CD14-positive monocyte (primary cell): ENCODE measurements around the gene C1orf226. TPM values are rescaled to one million over a fixed set of nuclear protein-coding genes. Genes with fewer than 3 reads are reported as not detected.

ENCODE experiments used
- DNase-seq, 3 donors: peaks; one replicate each; pipeline ENCODE4 v3.0.0-alpha.2; 2011 to 2022
- H2AFZ ChIP-seq: 2 replicates; pipeline ENCODE4 v1.6.0; 2012; ENCODE audit warnings: mild to moderate bottlenecking, low read depth, low read length, inconsistent platforms; ENCODE audit not compliant: insufficient read depth, poor library complexity, severe bottlenecking
- H3K27ac ChIP-seq, 2 donors: 1 replicate in 1 of 2; 2 replicates in 1 of 2; pipeline ENCODE4 v1.5.1; 2012 to 2013; ENCODE audit warnings: low read length in 2 of 2, control low read depth in 1 of 2, inconsistent platforms in 1 of 2, low read depth in 1 of 2, mild to moderate bottlenecking in 1 of 2
- H3K27me3 ChIP-seq, 2 donors: one replicate each; pipeline versions ENCODE4 v1.6.0 to v1.6.1; 2011 to 2013; ENCODE audit warnings: low read length in 2 of 2; ENCODE audit not compliant: control insufficient read depth in 2 of 2, insufficient read depth in 2 of 2
- H3K36me3 ChIP-seq, 2 donors: replicated peaks in 1 of 2; 1 replicate in 1 of 2; 2 replicates in 1 of 2; pipeline versions ENCODE4 v1.5.1 to v1.6.1; 2012 to 2013; ENCODE audit warnings: low read length in 2 of 2, control low read depth in 1 of 2, inconsistent platforms in 1 of 2, mild to moderate bottlenecking in 1 of 2; ENCODE audit not compliant: insufficient read depth in 2 of 2, control insufficient read depth in 1 of 2
- H3K4me1 ChIP-seq, 2 donors: 1 replicate in 1 of 2; 2 replicates in 1 of 2; pipeline versions ENCODE4 v1.5.1 to v1.6.1; 2012 to 2013; ENCODE audit warnings: low read length in 2 of 2, control low read depth in 1 of 2, inconsistent platforms in 1 of 2, mild to moderate bottlenecking in 1 of 2, moderate library complexity in 1 of 2; ENCODE audit not compliant: insufficient read depth in 2 of 2, control insufficient read depth in 1 of 2
- H3K4me2 ChIP-seq: replicated peaks from 2 replicates; pipeline ENCODE3; 2012; ENCODE audit warnings: low read length, moderate library complexity, mild to moderate bottlenecking; ENCODE audit not compliant: poor library complexity, severe bottlenecking; ENCODE audit errors: extremely low read depth
- H3K4me3 ChIP-seq, 3 experiments: fragments of 200-600 bp in 1 of 3; sonication (generic) in 1 of 3; replicated peaks in 1 of 3; 1 replicate in 2 of 3; 2 replicates in 1 of 3; pipeline ENCODE4 v1.5.1; 2011 to 2013; ENCODE audit warnings: low read length in 3 of 3, mild to moderate bottlenecking in 3 of 3, control low read depth in 2 of 3, low read depth in 2 of 3, inconsistent platforms in 1 of 3, moderate library complexity in 1 of 3
- H3K79me2 ChIP-seq: 2 replicates; pipeline ENCODE4 v1.6.0; 2012; ENCODE audit warnings: mild to moderate bottlenecking, control low read depth, inconsistent platforms, low read length, moderate library complexity; ENCODE audit not compliant: insufficient read depth
- H3K9ac ChIP-seq: 2 replicates; pipeline ENCODE4 v1.6.0; 2017; ENCODE audit warnings: low read length, mild to moderate bottlenecking; ENCODE audit not compliant: insufficient read depth, poor library complexity, severe bottlenecking
- H3K9me3 ChIP-seq, 2 donors: replicated peaks in 1 of 2; 1 replicate in 1 of 2; 2 replicates in 1 of 2; pipeline versions ENCODE4 v1.5.1 to v1.6.1; 2012 to 2013; ENCODE audit warnings: low read length in 2 of 2, control low read depth in 1 of 2; ENCODE audit not compliant: control insufficient read depth in 1 of 2, insufficient read depth in 1 of 2
- H4K20me1 ChIP-seq: 2 replicates; pipeline ENCODE4 v1.6.0; 2012; ENCODE audit warnings: mild to moderate bottlenecking, low read length, control low read depth, moderate library complexity; ENCODE audit not compliant: insufficient read depth
- H3K27ac Mint-ChIP-seq, 7 donors: one replicate each; pipeline ENCODE4 v1.8.0; 2020; ENCODE audit warnings: mild to moderate bottlenecking in 7 of 7, mixed read lengths in 7 of 7, moderate library complexity in 6 of 7, inconsistent platforms in 2 of 7
- H3K27me3 Mint-ChIP-seq, 3 donors: one replicate each; pipeline ENCODE4 v1.8.0; 2021 to 2022; ENCODE audit warnings: low read depth in 3 of 3, mild to moderate bottlenecking in 3 of 3, mixed read lengths in 3 of 3, moderate library complexity in 3 of 3, inconsistent platforms in 1 of 3
- H3K36me3 Mint-ChIP-seq, 2 donors: one replicate each; pipeline ENCODE4 v1.8.0; 2020; ENCODE audit warnings: mixed read lengths in 2 of 2, inconsistent platforms in 1 of 2, mild to moderate bottlenecking in 1 of 2
- H3K4me1 Mint-ChIP-seq: one replicate; pipeline ENCODE4 v1.8.0; 2020; ENCODE audit warnings: mild to moderate bottlenecking, mixed read lengths
- H3K4me3 Mint-ChIP-seq, 2 donors: one replicate each; pipeline ENCODE4 v1.8.0; 2020; ENCODE audit warnings: mild to moderate bottlenecking in 2 of 2, mixed read lengths in 2 of 2, moderate library complexity in 1 of 2
- H3K9me3 Mint-ChIP-seq, 7 donors: one replicate each; pipeline ENCODE4 v1.8.0; 2020 to 2022; ENCODE audit warnings: mixed read lengths in 7 of 7, mild to moderate bottlenecking in 6 of 7, moderate library complexity in 6 of 7, inconsistent platforms in 2 of 7
- whole genome bisulfite sequencing: methylation state at CpG from one replicate; pipeline ENCODE4 v1.1.5; 2013; ENCODE audit warnings: missing lambda C conversion rate; ENCODE audit not compliant: insufficient coverage; 5-methylcytosine and 5-hydroxymethylcytosine counted together
- intact Hi-C, 2 donors: fragments of 100-400 bp; cut with micrococcal nuclease; formaldehyde crosslinking; loops; one replicate each; pipeline versions ENCODE4 v1.15.0 to v1.15.1; 2023
- polyA plus RNA-seq, 3 donors: library from polyadenylated mRNA; depleted of rRNA in 1 of 3; unstranded in 2 of 3; stranded (reverse) in 1 of 3; fragments of 300-500 nt in 2 of 3; fragments of >200 nt in 1 of 3; fragmentation: Illumina TruSeq in 2 of 3; gene quantifications; 1 replicate in 2 of 3; 2 replicates in 1 of 3; pipeline ENCODE4 v1.2.3, GENCODE V29; 2012 to 2021
- TF ChIP-seq, protein P1 (sequence below): fragments of 200-600 bp; IDR thresholded peaks from one replicate; pipeline ENCODE4 v1.8.0; 2022; ENCODE audit warnings: antibody characterized with exemption, mild to moderate bottlenecking

The C1orf226 gene
- polyA plus RNA-seq, 3 donors: 0.10 to 0.31 TPM; not detected in 1

- H3K27ac Mint-ChIP-seq: peak overlapping the region in 1 of 7 donors; percentile 46
- no peak overlapping the region for H3K4me2 ChIP-seq
- H3K4me1 Mint-ChIP-seq: peaks cover 37% of the 10 kb centered on the region
- peaks cover 13 to 30% of the 10 kb centered on the region in 2 donors for H3K4me1 ChIP-seq
- no peak overlapping the region for H3K9ac ChIP-seq
- TF ChIP-seq, protein P1, sequence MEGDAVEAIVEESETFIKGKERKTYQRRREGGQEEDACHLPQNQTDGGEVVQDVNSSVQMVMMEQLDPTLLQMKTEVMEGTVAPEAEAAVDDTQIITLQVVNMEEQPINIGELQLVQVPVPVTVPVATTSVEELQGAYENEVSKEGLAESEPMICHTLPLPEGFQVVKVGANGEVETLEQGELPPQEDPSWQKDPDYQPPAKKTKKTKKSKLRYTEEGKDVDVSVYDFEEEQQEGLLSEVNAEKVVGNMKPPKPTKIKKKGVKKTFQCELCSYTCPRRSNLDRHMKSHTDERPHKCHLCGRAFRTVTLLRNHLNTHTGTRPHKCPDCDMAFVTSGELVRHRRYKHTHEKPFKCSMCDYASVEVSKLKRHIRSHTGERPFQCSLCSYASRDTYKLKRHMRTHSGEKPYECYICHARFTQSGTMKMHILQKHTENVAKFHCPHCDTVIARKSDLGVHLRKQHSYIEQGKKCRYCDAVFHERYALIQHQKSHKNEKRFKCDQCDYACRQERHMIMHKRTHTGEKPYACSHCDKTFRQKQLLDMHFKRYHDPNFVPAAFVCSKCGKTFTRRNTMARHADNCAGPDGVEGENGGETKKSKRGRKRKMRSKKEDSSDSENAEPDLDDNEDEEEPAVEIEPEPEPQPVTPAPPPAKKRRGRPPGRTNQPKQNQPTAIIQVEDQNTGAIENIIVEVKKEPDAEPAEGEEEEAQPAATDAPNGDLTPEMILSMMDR: no peak
- no peaks in the 10 kb centered on the region for H3K79me2 ChIP-seq
- no peaks in the 10 kb centered on the region for H3K9me3 Mint-ChIP-seq
- H3K9me3 ChIP-seq: no peaks in the 10 kb centered on the region
- H3K36me3 ChIP-seq: no peaks in the 10 kb centered on the region
- intact Hi-C loops: no loop called here
- H3K27ac ChIP-seq: no peak overlapping the region
- no peak overlapping the region for H3K4me3 Mint-ChIP-seq
- no peaks in the 10 kb centered on the region for H3K36me3 Mint-ChIP-seq
- H3K27me3 Mint-ChIP-seq: peaks cover 0 to under 1% (median 0%) of the 10 kb centered on the region in 3 donors
- WGBS: 63% methylated on average over 5 of the region's 8 CpGs
- no peaks in the 10 kb centered on the region for H3K27me3 ChIP-seq
- no peak overlapping the region for H2AFZ ChIP-seq
- H3K4me3 ChIP-seq: no peak overlapping the region
- no peak for DNase-seq
- no peaks in the 10 kb centered on the region for H4K20me1 ChIP-seq
Observed at GRCh38 chr1:162388083-162388594, 6.6 kb downstream of the C1orf226 start.

DNA sequence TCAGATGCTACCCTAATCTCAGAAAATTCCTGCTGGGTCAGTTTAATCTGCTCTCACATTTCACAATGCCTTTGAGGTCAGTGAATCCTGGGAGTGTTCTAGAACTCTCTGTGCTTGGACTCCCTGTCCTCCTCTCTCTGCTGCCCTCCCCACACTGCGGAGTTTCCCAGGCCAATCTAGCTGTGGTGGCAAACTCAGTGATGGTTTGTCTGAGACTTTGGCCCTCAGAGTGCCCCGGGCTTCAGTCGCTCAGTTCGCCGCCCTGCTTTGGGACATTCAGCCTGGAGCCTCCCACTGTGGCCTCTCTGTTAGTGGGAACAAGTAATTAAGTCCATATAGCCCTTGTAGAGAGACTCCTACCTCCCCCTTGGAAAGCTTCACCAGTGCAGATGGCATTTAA, 7.1 kb downstream of the C1orf226 start:
- TF ChIP-seq, protein P1: no peak
- no peak overlapping the region for H3K27ac ChIP-seq
- no peaks in the 10 kb centered on the region for H4K20me1 ChIP-seq
- no peaks in the 10 kb centered on the region for H3K79me2 ChIP-seq
- H3K4me3 Mint-ChIP-seq: no peak overlapping the region
- no peak overlapping the region for H3K9ac ChIP-seq
- no peak overlapping the region for H3K4me2 ChIP-seq
- intact Hi-C loops: no loop called here
- peaks cover 13 to 30% of the 10 kb centered on the region in 2 donors for H3K4me1 ChIP-seq
- H3K9me3 Mint-ChIP-seq: no peaks in the 10 kb centered on the region
- H3K27me3 Mint-ChIP-seq: no peaks in the 10 kb centered on the region
- no peak for DNase-seq
- peaks cover 37% of the 10 kb centered on the region for H3K4me1 Mint-ChIP-seq
- no peak overlapping the region for H3K4me3 ChIP-seq
- 93% methylated on average over 3 of the region's 5 CpGs for WGBS
- H3K36me3 ChIP-seq: no peaks in the 10 kb centered on the region
- no peak overlapping the region for H3K27ac Mint-ChIP-seq
- H3K9me3 ChIP-seq: no peaks in the 10 kb centered on the region
- no peaks in the 10 kb centered on the region for H3K36me3 Mint-ChIP-seq
- H3K27me3 ChIP-seq: no peaks in the 10 kb centered on the region
- no peak overlapping the region for H2AFZ ChIP-seq
